HG02798 (cell line): Measurements from ENCODE around the gene CCDC12.
A peak's percentile ranks its signal among the peaks of the same experiment; 100 is the strongest.

ENCODE experiments used
- ATAC-seq: cut with Tn5 transposase; IDR thresholded peaks from one replicate; pipeline ENCODE4 v1.9.1; 2021; ENCODE audit warnings: mild to moderate bottlenecking; ENCODE audit not compliant: unreplicated experiment, poor library complexity

Gene CCDC12

GRCh38 chr3:46997453-46998091 is 21.0 kb upstream of the CCDC12 start:
- no peak for ATAC-seq

- no peak for ATAC-seq
Measured at GRCh38 chr3:46996689-46997452, 20.3 kb upstream of the CCDC12 start.

GRCh38 chr3:46995901-46996562 is 19.5 kb upstream of the CCDC12 start:
- ATAC-seq: no peak

GRCh38 chr3:46994801-46995731 is 18.5 kb upstream of the CCDC12 start:
- no peak for ATAC-seq

GRCh38 chr3:46993986-46994385 is 17.4 kb upstream of the CCDC12 start:
- no peak for ATAC-seq

- ATAC-seq: no peak
Measured at GRCh38 chr3:46993292-46993691, 16.7 kb upstream of the CCDC12 start.

- no peak for ATAC-seq
Measured at GRCh38 chr3:46992231-46992630, 15.7 kb upstream of the CCDC12 start.

- no peak for ATAC-seq
Measured at GRCh38 chr3:46991406-46992165, 15.0 kb upstream of the CCDC12 start.

- peak; percentile 46 for ATAC-seq
Measured at GRCh38 chr3:46990573-46991374, 14.2 kb upstream of the CCDC12 start.

- ATAC-seq: no peak
Measured at GRCh38 chr3:46989146-46989810, 12.7 kb upstream of the CCDC12 start.

GRCh38 chr3:46988616-46989015 is 12.1 kb upstream of the CCDC12 start:
- ATAC-seq: no peak

- ATAC-seq: peak; percentile 75
Measured at GRCh38 chr3:46987743-46988401, 11.3 kb upstream of the CCDC12 start.

GRCh38 chr3:46987319-46987742 is 10.8 kb upstream of the CCDC12 start:
- ATAC-seq: no peak

- ATAC-seq: no peak
Measured at GRCh38 chr3:46986782-46987310, 10.3 kb upstream of the CCDC12 start.

GRCh38 chr3:46986055-46986730 is 9.6 kb upstream of the CCDC12 start:
- no peak for ATAC-seq

GRCh38 chr3:46985588-46985987 is 9.0 kb upstream of the CCDC12 start:
- ATAC-seq: no peak
